GM18502 (cell line): Measurements from ENCODE around the gene CPLX3.

Experiments
- ATAC-seq: cut with Tn5 transposase; IDR thresholded peaks from one replicate; pipeline ENCODE4 v1.9.1; 2021; ENCODE audit warnings: mild to moderate bottlenecking; ENCODE audit not compliant: unreplicated experiment, poor library complexity

Gene CPLX3

GRCh38 chr15:74788042-74788682 lies 38.3 kb upstream of the CPLX3 start:
- ATAC-seq, result no peak

GRCh38 chr15:74788683-74789151 lies 37.7 kb upstream of the CPLX3 start:
- peak; percentile 29 for ATAC-seq

GRCh38 chr15:74789171-74789631 lies 37.2 kb upstream of the CPLX3 start:
- ATAC-seq, result no peak

- no peak for ATAC-seq
Observed at GRCh38 chr15:74789741-74790079, 36.7 kb upstream of the CPLX3 start.

- no peak for ATAC-seq
Observed at GRCh38 chr15:74790080-74790916, 36.1 kb upstream of the CPLX3 start.

- no peak for ATAC-seq
Observed at GRCh38 chr15:74791007-74791406, 35.4 kb upstream of the CPLX3 start.

- no peak for ATAC-seq
Observed at GRCh38 chr15:74791667-74792066, 34.8 kb upstream of the CPLX3 start.

GRCh38 chr15:74792227-74793016 lies 34.0 kb upstream of the CPLX3 start:
- ATAC-seq, result no peak

GRCh38 chr15:74793135-74794028 lies 33.0 kb upstream of the CPLX3 start:
- no peak for ATAC-seq

GRCh38 chr15:74794248-74794969 lies 32.0 kb upstream of the CPLX3 start:
- no peak for ATAC-seq

- ATAC-seq, result no peak
Observed at GRCh38 chr15:74794970-74795349, 31.5 kb upstream of the CPLX3 start.

GRCh38 chr15:74795966-74796625 lies 30.3 kb upstream of the CPLX3 start:
- no peak for ATAC-seq

GRCh38 chr15:74798388-74799254 lies 27.8 kb upstream of the CPLX3 start:
- no peak for ATAC-seq

- no peak for ATAC-seq
Observed at GRCh38 chr15:74799255-74799855, 27.1 kb upstream of the CPLX3 start.

- peak; percentile 81 for ATAC-seq
Observed at GRCh38 chr15:74799856-74800558, 26.4 kb upstream of the CPLX3 start.

- ATAC-seq, result no peak
Observed at GRCh38 chr15:74800559-74801094, 25.8 kb upstream of the CPLX3 start.
